A673 (cell line): Measurements from ENCODE around the gene HNRNPF. TPM values are rescaled to one million over a fixed set of nuclear protein-coding genes. Genes with fewer than 3 reads are reported as not detected.

Experiments
- BruUV-seq: library from RNA; stranded (reverse); fragments of 400-500 nt; replicated peaks from 2 replicates; lab custom pipeline; 2021; lab: Mats Ljungman, UMichigan
- CTCF ChIA-PET: fragments of 300-600 bp; sonication (Branson Sonifier 250); formaldehyde crosslinking; loops from one replicate; lab custom pipeline; 2022; ENCODE audit warnings: antibody characterized with exemption; lab: Charles Lee
- POLR2A ChIA-PET: fragments of 300-600 bp; sonication (Branson Sonifier 250); formaldehyde crosslinking; loops from one replicate; lab custom pipeline; 2022; ENCODE audit warnings: antibody characterized with exemption; ENCODE audit not compliant: low non-redundant PET; lab: Charles Lee
- DNase-seq: peaks from one replicate; pipeline ENCODE4 v3.0.0-alpha.2; 2015; ENCODE audit warnings: low spot score
- H3K27ac ChIP-seq: fragments of 200-600 bp; sonication (generic); 2 replicates; pipeline ENCODE4 v1.5.1; 2016; ENCODE audit warnings: mixed run types, low read depth, mild to moderate bottlenecking, mixed read lengths, antibody characterized with exemption, low read length; ENCODE audit not compliant: poor library complexity, severe bottlenecking
- H3K27me3 ChIP-seq: fragments of 200-600 bp; sonication (generic); replicated peaks from 2 replicates; pipeline ENCODE4 v1.6.1; 2017; ENCODE audit warnings: mixed run types, low read depth, mild to moderate bottlenecking, mixed read lengths, antibody characterized with exemption, low read length; ENCODE audit not compliant: insufficient read depth, poor library complexity
- H3K36me3 ChIP-seq: fragments of 200-600 bp; sonication (generic); 2 replicates; pipeline ENCODE4 v1.6.1; 2016; ENCODE audit warnings: mixed run types, mild to moderate bottlenecking, mixed read lengths, antibody characterized with exemption, low read length; ENCODE audit not compliant: insufficient read depth, poor library complexity, severe bottlenecking
- H3K4me1 ChIP-seq: fragments of 200-600 bp; sonication (generic); 2 replicates; pipeline ENCODE4 v1.6.1; 2017; ENCODE audit warnings: mixed run types, mild to moderate bottlenecking, mixed read lengths, antibody characterized with exemption, low read length; ENCODE audit not compliant: insufficient read depth, poor library complexity, severe bottlenecking
- H3K4me3 ChIP-seq: fragments of 200-600 bp; sonication (generic); 2 replicates; pipeline ENCODE4 v1.5.1; 2016; ENCODE audit warnings: low read depth, mixed run types, mild to moderate bottlenecking, mixed read lengths, low read length; ENCODE audit not compliant: poor library complexity, severe bottlenecking
- H3K9me3 ChIP-seq: fragments of 200-600 bp; sonication (generic); 2 replicates; pipeline ENCODE4 v1.6.1; 2016; ENCODE audit warnings: mixed run types, low read depth, mild to moderate bottlenecking, mixed read lengths, antibody characterized with exemption, low read length; ENCODE audit not compliant: poor library complexity, severe bottlenecking
- CTCF ChIP-seq: fragments of 300-800, 200-600 bp; sonication (generic); conservative IDR thresholded peaks from 2 replicates; pipeline ENCODE4 v1.5.1; 2017; ENCODE audit warnings: low read depth, mild to moderate bottlenecking, antibody characterized with exemption, low read length, moderate library complexity, mixed read lengths
- EZH2 ChIP-seq: fragments of 200-600 bp; sonication (generic); IDR thresholded peaks from 2 replicates; pipeline ENCODE4 v1.6.1; 2017; ENCODE audit warnings: borderline replicate concordance, low read depth, mild to moderate bottlenecking, mixed read lengths, antibody characterized with exemption, low read length; ENCODE audit not compliant: poor library complexity, severe bottlenecking
- intact Hi-C: fragments of 100-400 bp; cut with micrococcal nuclease; formaldehyde crosslinking; loops from one replicate; pipeline ENCODE4 v1.10.0; 2022; ENCODE audit not compliant: unreplicated experiment
- total RNA-seq: library from RNA; stranded (reverse); gene quantifications from 2 replicates; pipeline ENCODE4 v1.2.3, GENCODE V29; 2021

Gene HNRNPF
- total RNA-seq, 1 experiment from 2014 or later = 277 TPM

GRCh38 chr10:43372765-43373361 lies 36.1 kb downstream of the HNRNPF start:
- CTCF ChIA-PET = no interaction called here

GRCh38 chr10:43371418-43371817 lies 37.6 kb downstream of the HNRNPF start, which contains the start of gene FXYD4:
TSS of gene FXYD4 (plus strand) at chr10:43371636. CDS start at chr10:43373747, 2,111 bp downstream.
- no TSS peak for BruUV-seq
- no peaks in the 10 kb centered on the region for H3K4me1 ChIP-seq
- no peaks in the 10 kb centered on the region for H3K36me3 ChIP-seq
- no peaks in the 10 kb centered on the region for H3K27me3 ChIP-seq
- TF ChIP-seq EZH2 (no peak), CTCF (no peak)
- no peak for DNase-seq
- no peaks in the 10 kb centered on the region for H3K9me3 ChIP-seq
- CTCF ChIA-PET = interaction anchor here (0.6 kb wide), 1 partner anchor 605 kb away, joined by 4 read pairs; no protein-coding TSS in a partner anchor
- POLR2A ChIA-PET = no interaction called here
- no peak within 1 kb of the TSS for H3K4me3 ChIP-seq
- H3K27ac ChIP-seq = no peak within 1 kb of the TSS
- intact Hi-C loops = no loop called here

More at GRCh38 chr10:43372765-43373361, 36.1 kb downstream of the HNRNPF start:
- H3K4me1 ChIP-seq = no peaks in the 10 kb centered on the region
- no peaks in the 10 kb centered on the region for H3K9me3 ChIP-seq
- no peaks in the 10 kb centered on the region for H3K36me3 ChIP-seq
- POLR2A ChIA-PET = no interaction called here
- BruUV-seq = no TSS peak
- no peak overlapping the region for H3K27ac ChIP-seq
- H3K27me3 ChIP-seq = no peaks in the 10 kb centered on the region
- TF ChIP-seq EZH2 (no peak), CTCF (no peak)
- no peak for DNase-seq
- H3K4me3 ChIP-seq = no peak overlapping the region
- intact Hi-C loops = no loop called here

- no peaks in the 10 kb centered on the region for H3K36me3 ChIP-seq
- no peak overlapping the region for H3K4me3 ChIP-seq
- no peak for TF ChIP-seq EZH2
- TF ChIP-seq CTCF = no peak
- H3K4me1 ChIP-seq = no peaks in the 10 kb centered on the region
- no peak for DNase-seq
- no TSS peak for BruUV-seq
- intact Hi-C loops = no loop called here
- no peaks in the 10 kb centered on the region for H3K27me3 ChIP-seq
- ChIA-PET POLR2A (no interaction called here), CTCF (interaction anchor here (0.6 kb wide), 1 partner anchor 604 kb away, joined by 4 read pairs; no protein-coding TSS in a partner anchor)
- no peaks in the 10 kb centered on the region for H3K9me3 ChIP-seq
- no peak overlapping the region for H3K27ac ChIP-seq
These were observed 38.2 kb downstream of the HNRNPF start for GRCh38 chr10:43370671-43371215.
